ENCODE measurements around the gene GUCY1A1.

GUCY1A1 gene

GRCh38 chr4:155738548-155738947 lies 71.9 kb downstream of the GUCY1A1 start:
- DNase-seq (ENCODE audit: low read depth in 2 of 2), result no peak

GRCh38 chr4:155741546-155741945 lies 74.9 kb downstream of the GUCY1A1 start:
- DNase-seq (ENCODE audit: low read depth in 2 of 2), result no peak

GRCh38 chr4:155742310-155743015 lies 75.8 kb downstream of the GUCY1A1 start:
- DNase-seq (ENCODE audit: low read depth in 2 of 2), result no peak

GRCh38 chr4:155745984-155746383 lies 79.3 kb downstream of the GUCY1A1 start:
- no peak for DNase-seq (ENCODE audit: low read depth in 2 of 2)

- no peak for DNase-seq (ENCODE audit: low read depth in 2 of 2)
These were observed 81.4 kb downstream of the GUCY1A1 start for GRCh38 chr4:155748039-155748438.

- DNase-seq (ENCODE audit: low read depth in 2 of 2), result no peak
These were observed 82.4 kb downstream of the GUCY1A1 start for GRCh38 chr4:155749041-155749440.

GRCh38 chr4:155751569-155751968 lies 84.9 kb downstream of the GUCY1A1 start:
- DNase-seq (ENCODE audit: low read depth in 2 of 2), result no peak

- DNase-seq (ENCODE audit: low read depth in 2 of 2), result no peak
These were observed 91.2 kb downstream of the GUCY1A1 start for GRCh38 chr4:155757745-155758265.

- DNase-seq (ENCODE audit: low read depth in 2 of 2), result peak; percentile 23 to 44
These were observed 92.1 kb downstream of the GUCY1A1 start, which contains the start of gene GUCY1B1 for GRCh38 chr4:155758481-155759371. TSS of gene GUCY1B1 (plus strand) at chr4:155759021. CDS start at chr4:155759141, 120 bp downstream.

- DNase-seq (ENCODE audit: low read depth in 2 of 2), result no peak
These were observed 93.0 kb downstream of the GUCY1A1 start for GRCh38 chr4:155759372-155760252.

GRCh38 chr4:155761047-155761446 lies 94.4 kb downstream of the GUCY1A1 start:
- no peak for DNase-seq (ENCODE audit: low read depth in 2 of 2)

GRCh38 chr4:155761916-155762315 lies 95.3 kb downstream of the GUCY1A1 start:
- DNase-seq (ENCODE audit: low read depth in 2 of 2), result no peak

GRCh38 chr4:155762334-155762733 lies 95.7 kb downstream of the GUCY1A1 start:
- DNase-seq (ENCODE audit: low read depth in 2 of 2), result no peak

- DNase-seq (ENCODE audit: low read depth in 2 of 2), result no peak
These were observed 96.9 kb downstream of the GUCY1A1 start for GRCh38 chr4:155763551-155763950.

GRCh38 chr4:155765149-155765548 lies 98.5 kb downstream of the GUCY1A1 start:
- no peak for DNase-seq (ENCODE audit: low read depth in 2 of 2)

- no peak for DNase-seq (ENCODE audit: low read depth in 2 of 2)
These were observed 100.0 kb downstream of the GUCY1A1 start for GRCh38 chr4:155766622-155767021.

- DNase-seq (ENCODE audit: low read depth in 2 of 2), result no peak
These were observed 101.7 kb downstream of the GUCY1A1 start for GRCh38 chr4:155768370-155768769.

GRCh38 chr4:155769090-155769489 lies 102.4 kb downstream of the GUCY1A1 start:
- DNase-seq (ENCODE audit: low read depth in 2 of 2), result no peak

- no peak for DNase-seq (ENCODE audit: low read depth in 2 of 2)
These were observed 106.0 kb downstream of the GUCY1A1 start for GRCh38 chr4:155772459-155773195.

- DNase-seq (ENCODE audit: low read depth in 2 of 2), result no peak
These were observed 106.7 kb downstream of the GUCY1A1 start for GRCh38 chr4:155773196-155773800.

Data from stimulated activated CD8-positive, alpha-beta memory T cell treated with anti-CD3 and anti-CD28 coated beads, Interleukin-7, amount 100 ng/mL, for 1 hour (primary cell).